Activated T-helper 1 cell treated with anti-CD3 and anti-CD28 coated beads, Interleukin-2, amount 50 U/mL, for 16 hours (primary cell): ENCODE results near the gene OR2S2.
"Not testable (repeated sequence)": the region's sequence is repeated elsewhere in the genome, so short reads cannot be mapped to it uniquely, and the experiment has no call there.

Experiments
- DNase-seq, 2 donors: peaks; one replicate each; pipeline ENCODE4 v3.0.0-alpha.2; 2020; ENCODE audit warnings: low read depth in 1 of 2, low spot score in 1 of 2

The OR2S2 gene

GRCh38 chr9:35934069-35934468, 23.9 kb downstream of the OR2S2 start:
- not testable (repeated sequence) for DNase-seq

GRCh38 chr9:35933550-35934067, 24.3 kb downstream of the OR2S2 start:
- no peak for DNase-seq

GRCh38 chr9:35932735-35933134, 25.2 kb downstream of the OR2S2 start:
- no peak for DNase-seq

GRCh38 chr9:35930989-35931388, 27.0 kb downstream of the OR2S2 start:
- DNase-seq = no peak

- DNase-seq = no peak
Observed at GRCh38 chr9:35930521-35930920, 27.4 kb downstream of the OR2S2 start.

- DNase-seq = no peak
Observed at GRCh38 chr9:35929453-35929718, 28.6 kb downstream of the OR2S2 start.

- no peak for DNase-seq
Observed at GRCh38 chr9:35928591-35929452, 29.1 kb downstream of the OR2S2 start.

GRCh38 chr9:35923927-35924763, 33.8 kb downstream of the OR2S2 start:
- DNase-seq = no peak

GRCh38 chr9:35923598-35923926, 34.4 kb downstream of the OR2S2 start:
- DNase-seq = no peak

- no peak for DNase-seq
Observed at GRCh38 chr9:35920051-35920620, 37.8 kb downstream of the OR2S2 start.

- no peak for DNase-seq
Observed at GRCh38 chr9:35919212-35920008, 38.5 kb downstream of the OR2S2 start.

GRCh38 chr9:35918780-35919179, 39.2 kb downstream of the OR2S2 start:
- DNase-seq = no peak

GRCh38 chr9:35917261-35917660, 40.7 kb downstream of the OR2S2 start:
- DNase-seq = no peak

- no peak for DNase-seq
Observed at GRCh38 chr9:35915681-35916294, 42.2 kb downstream of the OR2S2 start.

GRCh38 chr9:35914301-35914807, 43.6 kb downstream of the OR2S2 start:
- DNase-seq = no peak

GRCh38 chr9:35913429-35913828, 44.5 kb downstream of the OR2S2 start:
- not testable (repeated sequence) for DNase-seq

- DNase-seq = no peak
Observed at GRCh38 chr9:35912791-35913400, 45.1 kb downstream of the OR2S2 start.

GRCh38 chr9:35911690-35912089, 46.3 kb downstream of the OR2S2 start:
- no peak for DNase-seq

- no peak for DNase-seq
Observed at GRCh38 chr9:35910613-35911359, 47.2 kb downstream of the OR2S2 start.
